ENCODE measurements around the gene UTF1. TPM values are rescaled to one million over a fixed set of nuclear protein-coding genes. Genes with fewer than 3 reads are reported as not detected.
A peak's percentile ranks its signal among the peaks of the same experiment; 100 is the strongest.

The UTF1 gene
- total and polyA plus RNA-seq, 7 experiments from 2014 or later, result 0.56 TPM; not detected in 6

GRCh38 chr10:133210398-133211140, 19.4 kb upstream of the UTF1 start:
- intact Hi-C loops (cut with micrococcal nuclease), result no loop called here
- Histone ChIP-seq H3K27ac (ENCODE audit: low read depth, low read length) (no peak overlapping the region), H3K9me3 (ENCODE audit: control insufficient read depth in 2 of 3, low read length in 3 of 3) (no peaks in the 10 kb centered on the region), H3K36me3 (ENCODE audit: control insufficient read depth in 2 of 3, insufficient read depth in 3 of 3, low read length in 3 of 3) (no peaks in the 10 kb centered on the region), H3K4me3 (ENCODE audit: low read length) (no peak overlapping the region), H3K4me1 (ENCODE audit: control insufficient read depth in 2 of 2, insufficient read depth in 2 of 2, low read length in 2 of 2) (no peaks in the 10 kb centered on the region), H3K27me3 (ENCODE audit: control insufficient read depth in 2 of 2, insufficient read depth in 2 of 2, low read length in 2 of 2) (no peaks in the 10 kb centered on the region)
- DNase-seq (peak in 1 of 9 donors; percentile 6), ATAC-seq (no peak)
- ChIA-PET POLR2A (no interaction called here), CTCF (no interaction called here)
- Mint-ChIP-seq H3K27ac (no peak overlapping the region), H3K36me3 (no peaks in the 10 kb centered on the region), H3K4me1 (peaks cover 0 to 4% (median 0%) of the 10 kb centered on the region in 7 donors), H3K9me3 (peaks cover 0 to 3% (median 0%) of the 10 kb centered on the region in 11 donors), H3K4me3 (peak overlapping the region in 1 of 10 donors; percentile 65), H3K27me3 (peaks cover 0 to 9% (median 0%) of the 10 kb centered on the region in 5 donors)

GRCh38 chr10:133211141-133211830, 18.7 kb upstream of the UTF1 start:
- Histone ChIP-seq H3K9me3 (ENCODE audit: control insufficient read depth in 2 of 3, low read length in 3 of 3) (no peaks in the 10 kb centered on the region), H3K4me3 (ENCODE audit: low read length) (no peak overlapping the region), H3K36me3 (ENCODE audit: control insufficient read depth in 2 of 3, insufficient read depth in 3 of 3, low read length in 3 of 3) (no peaks in the 10 kb centered on the region), H3K27me3 (ENCODE audit: control insufficient read depth in 2 of 2, insufficient read depth in 2 of 2, low read length in 2 of 2) (no peaks in the 10 kb centered on the region), H3K27ac (ENCODE audit: low read depth, low read length) (no peak overlapping the region), H3K4me1 (ENCODE audit: control insufficient read depth in 2 of 2, insufficient read depth in 2 of 2, low read length in 2 of 2) (no peaks in the 10 kb centered on the region)
- no peaks in the 10 kb centered on the region for H3K36me3 Mint-ChIP-seq
- DNase-seq (peak in 1 of 9 donors; percentile 6), ATAC-seq (no peak)
- H3K4me3 Mint-ChIP-seq, result no peak overlapping the region
- H3K27ac Mint-ChIP-seq, result no peak overlapping the region
- peaks cover 0 to 14% (median 0%) of the 10 kb centered on the region in 5 donors for H3K27me3 Mint-ChIP-seq
- H3K4me1 Mint-ChIP-seq, result peaks cover 0 to 4% (median 0%) of the 10 kb centered on the region in 7 donors
- ChIA-PET CTCF (no interaction called here), POLR2A (no interaction called here)
- H3K9me3 Mint-ChIP-seq, result peaks cover 0 to 3% (median 0%) of the 10 kb centered on the region in 11 donors
- intact Hi-C loops (cut with micrococcal nuclease), result no loop called here

- no peaks in the 10 kb centered on the region for H3K4me1 ChIP-seq (ENCODE audit: control insufficient read depth in 2 of 2, insufficient read depth in 2 of 2, low read length in 2 of 2)
- no peak overlapping the region for H3K4me3 ChIP-seq (ENCODE audit: low read length)
- H3K9me3 ChIP-seq (ENCODE audit: control insufficient read depth in 2 of 3, low read length in 3 of 3), result no peaks in the 10 kb centered on the region
- ChIA-PET POLR2A (no interaction called here), CTCF (no interaction called here)
- no peak for ATAC-seq
- Mint-ChIP-seq H3K27ac (peak overlapping the region in 2 of 9 donors; percentile 45 to 85), H3K4me3 (peak overlapping the region in 1 of 10 donors; percentile 67), H3K9me3 (peaks cover 0 to 3% (median 0%) of the 10 kb centered on the region in 11 donors), H3K4me1 (peaks cover 0 to 4% (median 0%) of the 10 kb centered on the region in 7 donors), H3K27me3 (peaks cover 0 to 19% (median 0%) of the 10 kb centered on the region in 5 donors), H3K36me3 (no peaks in the 10 kb centered on the region)
- no peaks in the 10 kb centered on the region for H3K36me3 ChIP-seq (ENCODE audit: control insufficient read depth in 2 of 3, insufficient read depth in 3 of 3, low read length in 3 of 3)
- intact Hi-C loops (cut with micrococcal nuclease), result no loop called here
- no peaks in the 10 kb centered on the region for H3K27me3 ChIP-seq (ENCODE audit: control insufficient read depth in 2 of 2, insufficient read depth in 2 of 2, low read length in 2 of 2)
- DNase-seq, result peak in 1 of 9 donors; percentile 6
- no peak overlapping the region for H3K27ac ChIP-seq (ENCODE audit: low read depth, low read length)
These were observed 17.8 kb upstream of the UTF1 start for GRCh38 chr10:133211959-133212852.

- H3K27ac Mint-ChIP-seq, result peak overlapping the region in 1 of 9 donors; percentile 42
- Histone ChIP-seq H3K4me1 (ENCODE audit: control insufficient read depth in 2 of 2, insufficient read depth in 2 of 2, low read length in 2 of 2) (no peaks in the 10 kb centered on the region), H3K27me3 (ENCODE audit: control insufficient read depth in 2 of 2, insufficient read depth in 2 of 2, low read length in 2 of 2) (no peaks in the 10 kb centered on the region), H3K27ac (ENCODE audit: low read depth, low read length) (no peak overlapping the region), H3K9me3 (ENCODE audit: control insufficient read depth in 2 of 3, low read length in 3 of 3) (no peaks in the 10 kb centered on the region), H3K36me3 (ENCODE audit: control insufficient read depth in 2 of 3, insufficient read depth in 3 of 3, low read length in 3 of 3) (no peaks in the 10 kb centered on the region), H3K4me3 (ENCODE audit: low read length) (no peak overlapping the region)
- CTCF ChIA-PET, result no interaction called here
- H3K4me1 Mint-ChIP-seq, result peaks cover 0 to 4% (median 0%) of the 10 kb centered on the region in 7 donors
- ATAC-seq (no peak), DNase-seq (peak in 1 of 9 donors; percentile 7)
- POLR2A ChIA-PET, result no interaction called here
- H3K4me3 Mint-ChIP-seq, result no peak overlapping the region
- H3K9me3 Mint-ChIP-seq, result peaks cover 0 to 3% (median 0%) of the 10 kb centered on the region in 11 donors
- H3K27me3 Mint-ChIP-seq, result peaks cover 0 to 19% (median 0%) of the 10 kb centered on the region in 5 donors
- no peaks in the 10 kb centered on the region for H3K36me3 Mint-ChIP-seq
- intact Hi-C loops (cut with micrococcal nuclease), result no loop called here
These were observed 17.0 kb upstream of the UTF1 start for GRCh38 chr10:133212853-133213494.

- ATAC-seq (no peak), DNase-seq (peak in 1 of 9 donors; percentile 6)
- Mint-ChIP-seq H3K4me1 (peaks cover 0 to 4% (median 0%) of the 10 kb centered on the region in 7 donors), H3K36me3 (no peaks in the 10 kb centered on the region), H3K4me3 (no peak overlapping the region), H3K27me3 (peaks cover 0 to 19% (median 0%) of the 10 kb centered on the region in 5 donors), H3K27ac (no peak overlapping the region), H3K9me3 (peaks cover 0 to 3% (median 0%) of the 10 kb centered on the region in 11 donors)
- ChIA-PET POLR2A (no interaction called here), CTCF (no interaction called here)
- H3K4me1 ChIP-seq (ENCODE audit: control insufficient read depth in 2 of 2, insufficient read depth in 2 of 2, low read length in 2 of 2), result no peaks in the 10 kb centered on the region
- H3K27ac ChIP-seq (ENCODE audit: low read depth, low read length), result no peak overlapping the region
- no peaks in the 10 kb centered on the region for H3K36me3 ChIP-seq (ENCODE audit: control insufficient read depth in 2 of 3, insufficient read depth in 3 of 3, low read length in 3 of 3)
- no peaks in the 10 kb centered on the region for H3K9me3 ChIP-seq (ENCODE audit: control insufficient read depth in 2 of 3, low read length in 3 of 3)
- intact Hi-C loops (cut with micrococcal nuclease), result no loop called here
- no peaks in the 10 kb centered on the region for H3K27me3 ChIP-seq (ENCODE audit: control insufficient read depth in 2 of 2, insufficient read depth in 2 of 2, low read length in 2 of 2)
- no peak overlapping the region for H3K4me3 ChIP-seq (ENCODE audit: low read length)
These were observed 16.2 kb upstream of the UTF1 start for GRCh38 chr10:133213641-133214467.
